ENCODE data around the gene SRRM2.

Gene SRRM2

DNA sequence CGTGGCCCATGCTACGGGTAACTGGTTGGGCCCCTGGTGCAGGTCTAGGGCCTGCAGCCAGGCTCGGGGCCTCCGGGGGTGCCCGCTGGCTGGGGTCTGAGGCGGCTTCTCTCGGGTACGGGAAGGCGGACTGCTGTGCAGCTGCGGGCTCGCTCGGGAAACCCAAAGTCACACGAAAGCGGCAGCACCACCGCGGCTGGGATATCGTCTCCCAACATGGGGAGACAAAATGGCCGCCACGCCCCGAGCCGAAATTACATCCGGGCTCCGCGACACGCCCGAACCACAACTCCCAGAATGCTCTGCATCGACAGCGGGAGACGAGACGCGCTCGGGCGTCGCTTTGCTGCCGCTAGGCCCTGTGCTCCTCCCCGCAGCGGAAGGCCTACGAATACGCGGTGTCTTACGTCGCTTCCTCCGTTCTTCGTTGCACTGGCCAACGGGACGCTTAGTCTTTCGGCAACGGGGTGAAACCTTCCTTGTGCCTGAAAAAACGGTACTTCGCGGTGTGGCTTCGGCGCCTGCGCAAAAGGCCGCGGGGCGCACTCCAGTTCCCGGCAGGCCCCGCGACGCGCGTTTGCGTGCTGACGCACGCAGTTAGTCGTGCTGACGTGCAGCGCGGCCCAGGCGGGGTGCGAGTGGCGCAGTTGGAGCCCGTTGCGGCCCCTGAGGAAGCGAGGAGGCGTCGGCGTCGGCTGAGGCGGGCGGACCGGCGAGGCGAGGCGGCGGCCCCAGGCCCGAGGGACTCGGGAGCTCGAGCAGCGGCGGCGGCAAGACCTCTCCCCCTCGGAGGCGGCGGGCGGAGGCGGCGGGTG is at the start of gene SRRM2:
SRRM2 (plus strand) TSS at position 604 of the 815 bp plus-strand sequence. CDS start 3,727 bp downstream, outside the sequence.
- peak; percentile 87 for DNase-seq (ENCODE audit: low read depth)

DNA sequence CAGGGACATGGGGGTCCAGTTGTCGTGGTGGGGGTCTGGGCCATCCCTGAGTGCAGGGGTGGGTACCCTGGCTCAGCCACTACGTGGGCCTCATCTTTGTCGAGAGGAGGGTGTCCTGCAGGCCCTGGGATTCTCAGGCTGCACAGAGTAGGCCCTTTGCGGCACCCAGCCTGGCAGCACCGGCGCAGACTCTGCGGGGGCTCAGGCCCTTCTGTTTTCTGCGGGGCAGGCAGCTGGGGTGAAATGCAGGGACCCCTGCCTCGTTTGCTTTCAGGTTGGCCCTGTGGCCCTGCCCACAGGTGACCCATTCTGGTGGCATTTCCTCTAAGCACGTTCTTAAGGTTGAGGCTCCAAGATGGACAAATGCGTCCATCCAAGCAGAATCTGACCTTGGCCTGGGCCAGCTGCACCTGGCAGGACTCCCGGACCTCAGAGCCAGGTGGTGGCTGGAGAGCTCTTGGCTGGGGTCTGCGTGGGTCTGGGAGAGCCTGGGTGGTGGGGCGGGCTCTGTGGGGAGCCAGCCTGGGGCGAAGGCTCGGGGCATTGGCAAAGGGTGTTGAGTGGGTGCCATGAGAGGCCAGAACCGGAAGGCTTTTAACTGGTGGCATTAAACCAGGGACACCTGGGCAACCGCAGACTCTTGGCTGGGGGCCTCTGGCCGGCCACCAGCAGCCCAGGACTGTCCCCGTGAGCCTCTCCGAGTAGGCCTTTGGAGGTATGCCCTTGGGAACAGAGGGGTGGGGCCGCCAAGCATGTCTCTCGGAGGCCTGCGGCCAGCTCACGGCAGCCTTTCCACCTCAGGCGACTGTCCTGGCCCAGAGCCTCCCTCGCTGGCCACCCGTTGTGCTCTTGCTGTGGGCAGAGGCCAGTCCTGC is 49.3 kb upstream of the SRRM2 start:
- DNase-seq (ENCODE audit: low read depth) = no peak

DNA sequence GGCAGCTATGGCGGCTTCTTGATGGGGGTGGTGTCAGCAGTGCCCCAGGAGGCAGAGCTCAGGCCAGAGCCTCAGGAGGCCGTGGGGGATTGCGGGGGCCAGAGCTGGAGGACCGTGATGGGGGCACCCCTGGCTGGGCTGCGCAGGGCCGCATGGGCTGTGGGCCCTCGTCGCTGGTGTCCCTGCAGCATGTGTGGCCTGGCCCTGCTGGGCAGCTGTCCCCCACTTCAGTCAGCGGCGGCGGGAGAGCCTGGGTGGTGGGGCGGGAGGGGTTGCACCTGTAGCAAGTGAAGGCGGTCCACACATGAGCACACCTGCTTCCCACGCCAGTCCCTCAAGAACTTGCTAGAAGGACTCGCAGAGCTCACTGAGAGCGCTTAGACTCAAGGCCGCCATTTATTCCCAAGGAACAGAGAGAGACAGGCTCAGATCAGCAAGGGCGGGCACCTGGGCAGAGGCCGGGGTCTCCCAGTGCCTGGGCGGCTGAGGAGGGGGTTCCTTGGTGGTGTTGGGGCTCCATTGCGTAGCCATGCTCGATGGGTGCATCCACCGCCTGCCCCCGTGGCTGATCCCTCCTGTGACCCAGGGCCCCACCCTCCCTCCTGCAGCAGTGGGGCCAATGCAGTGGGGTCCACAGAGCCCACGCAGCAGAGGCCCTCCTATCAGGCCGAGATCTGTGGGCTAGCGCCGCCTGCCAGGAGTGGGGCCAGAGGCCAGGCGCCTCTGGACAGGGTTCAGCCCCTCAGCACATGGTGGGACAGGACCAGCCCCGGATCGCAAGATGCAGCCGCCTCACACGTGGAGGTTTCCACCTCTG is 48.1 kb upstream of the SRRM2 start:
- DNase-seq (ENCODE audit: low read depth) = no peak

DNA sequence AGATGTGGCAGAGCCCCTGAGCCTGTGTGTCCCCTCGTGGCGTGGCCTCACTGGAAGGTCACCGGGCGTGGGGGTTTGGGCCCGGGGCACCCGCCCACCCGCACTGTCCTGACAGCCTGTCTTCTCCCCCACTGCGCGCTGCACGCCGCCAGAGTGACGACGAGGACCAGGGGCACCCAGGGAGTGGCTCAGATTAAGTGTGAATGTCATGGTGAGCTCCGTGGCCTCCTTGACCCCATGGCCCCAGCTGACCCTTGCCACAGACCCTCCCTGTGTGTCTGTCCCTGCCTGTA is 47.5 kb upstream of the SRRM2 start:
- no peak for DNase-seq (ENCODE audit: low read depth)

DNA sequence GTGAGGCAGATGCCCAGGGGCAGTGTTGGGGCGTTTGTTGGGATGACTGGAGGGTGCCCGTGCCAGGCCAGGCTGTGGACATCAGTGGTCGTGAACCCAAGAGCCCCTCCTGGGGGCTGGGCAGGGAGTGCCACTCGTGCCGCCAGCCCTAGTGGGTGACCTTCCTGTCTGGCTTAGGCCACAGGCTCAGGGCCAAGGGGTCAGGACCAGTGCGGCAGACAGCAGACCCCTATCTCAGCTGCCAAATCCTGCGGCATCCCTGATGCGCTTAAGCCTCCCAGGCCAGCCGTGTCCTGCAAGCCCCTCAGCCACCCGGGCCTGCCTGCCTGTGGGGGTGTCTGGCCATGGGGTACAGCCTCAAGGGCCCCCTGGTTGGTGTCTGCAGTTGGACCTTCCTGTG is 47.1 kb upstream of the SRRM2 start:
- DNase-seq (ENCODE audit: low read depth) = no peak

GRCh38 chr16:2706085-2706484 is 46.4 kb upstream of the SRRM2 start:
- DNase-seq (ENCODE audit: low read depth) = no peak

DNA sequence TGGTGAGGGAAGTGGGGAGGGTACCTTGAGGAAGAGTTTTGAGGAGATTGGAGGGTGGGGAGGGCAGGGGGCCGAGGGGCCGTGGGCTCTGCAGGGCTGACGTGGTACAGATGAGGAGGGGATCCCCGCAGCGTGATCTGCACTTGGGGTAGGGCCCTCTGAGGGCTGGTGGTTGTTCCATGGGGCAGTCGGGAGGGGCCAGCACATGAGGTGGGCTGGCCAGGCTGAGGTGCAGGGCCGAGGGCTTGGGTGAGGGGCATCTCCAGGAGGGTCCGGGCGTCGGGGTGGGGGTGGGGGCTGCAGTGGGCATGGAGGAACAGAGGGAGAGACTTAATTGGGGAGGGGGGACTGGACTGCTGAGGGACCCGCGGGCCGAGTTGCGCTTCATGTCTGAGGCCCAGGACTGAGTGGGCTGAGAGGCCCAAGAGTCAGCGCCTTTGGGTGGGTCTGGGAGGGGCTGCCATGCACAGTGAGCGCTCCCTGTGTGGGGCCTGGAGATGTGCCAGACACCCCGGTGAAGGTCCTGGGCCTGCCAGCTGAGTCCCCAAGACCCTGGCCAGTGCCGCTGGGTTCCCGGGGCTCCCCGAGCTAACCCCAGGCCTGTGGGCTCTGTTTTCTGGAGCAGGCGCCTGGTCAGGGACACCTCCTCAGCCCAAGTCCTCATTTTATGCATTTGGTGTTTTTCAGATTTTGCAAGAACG is 45.7 kb upstream of the SRRM2 start:
- DNase-seq (ENCODE audit: low read depth) = no peak

DNA sequence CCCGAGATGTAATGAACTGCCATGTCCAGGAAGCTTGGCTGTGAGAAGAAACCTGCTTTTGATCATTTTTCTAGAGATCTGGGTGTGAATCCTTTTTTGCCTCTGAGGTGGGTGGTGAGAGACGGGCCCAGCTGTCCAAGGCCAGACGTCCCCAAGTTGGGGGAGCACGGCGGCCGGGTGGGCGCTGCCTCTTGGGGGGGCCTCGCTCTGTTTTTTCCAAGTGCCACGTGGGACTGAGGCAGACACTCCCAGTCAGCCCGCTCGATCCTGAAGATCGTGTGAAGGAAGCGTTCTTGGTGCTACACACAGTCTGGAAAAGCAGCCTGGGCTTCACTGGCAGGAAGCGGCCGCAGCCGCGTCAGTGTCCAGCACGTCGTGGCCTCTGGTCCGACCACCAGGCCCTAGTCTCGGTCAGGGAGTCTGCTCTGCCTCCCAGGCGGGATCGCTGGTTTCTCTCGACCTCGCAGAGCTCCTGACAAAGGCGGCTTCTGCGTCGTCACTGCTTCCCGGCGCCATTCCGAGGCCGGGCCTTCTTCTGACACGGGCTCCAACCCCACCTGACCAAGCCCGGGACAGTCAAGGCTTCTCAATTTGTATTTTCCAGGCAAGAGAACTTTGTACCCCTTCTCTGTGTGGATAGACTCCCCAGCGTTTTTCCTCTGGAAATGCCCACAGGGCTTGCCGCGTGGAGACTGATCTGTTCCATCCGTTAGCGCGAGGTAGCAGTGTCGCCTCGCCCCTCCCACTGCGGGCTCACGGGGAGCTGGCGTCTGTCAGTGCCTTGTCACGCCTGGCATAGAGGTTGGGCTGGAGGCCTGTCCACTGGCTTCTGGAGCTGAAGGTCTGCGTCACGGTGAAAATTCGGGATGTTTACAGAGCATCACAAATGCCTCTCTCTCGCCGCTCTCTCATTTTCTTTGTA is 44.8 kb upstream of the SRRM2 start:
- no peak for DNase-seq (ENCODE audit: low read depth)

- no peak for DNase-seq (ENCODE audit: low read depth)
These were observed 44.2 kb upstream of the SRRM2 start for GRCh38 chr16:2708290-2708639.

- no peak for DNase-seq (ENCODE audit: low read depth)
These were observed 43.4 kb upstream of the SRRM2 start for GRCh38 chr16:2708955-2709587.

DNA sequence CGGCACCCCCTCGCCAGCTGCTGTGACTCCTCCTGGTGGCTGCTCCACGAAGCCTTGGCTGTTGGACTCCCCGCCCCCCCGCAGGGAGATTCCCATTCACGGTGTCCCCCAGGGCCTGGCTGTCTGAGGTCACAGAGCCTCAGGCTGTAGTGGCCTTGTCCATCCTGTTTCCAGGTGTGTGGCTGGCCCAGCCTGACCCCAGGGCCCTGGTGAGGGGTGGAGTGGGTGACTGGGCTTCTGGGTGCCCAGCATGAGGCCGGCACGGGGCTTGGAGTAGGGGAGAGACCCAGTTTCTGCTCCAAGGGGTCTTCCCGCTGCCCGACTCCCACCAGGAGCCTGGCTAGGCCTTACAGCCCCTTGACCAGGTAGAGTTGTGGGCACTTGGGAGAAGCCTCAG is 42.9 kb upstream of the SRRM2 start:
- no peak for DNase-seq (ENCODE audit: low read depth)

- no peak for DNase-seq (ENCODE audit: low read depth)
These were observed 42.3 kb upstream of the SRRM2 start for GRCh38 chr16:2710021-2710710.

DNA sequence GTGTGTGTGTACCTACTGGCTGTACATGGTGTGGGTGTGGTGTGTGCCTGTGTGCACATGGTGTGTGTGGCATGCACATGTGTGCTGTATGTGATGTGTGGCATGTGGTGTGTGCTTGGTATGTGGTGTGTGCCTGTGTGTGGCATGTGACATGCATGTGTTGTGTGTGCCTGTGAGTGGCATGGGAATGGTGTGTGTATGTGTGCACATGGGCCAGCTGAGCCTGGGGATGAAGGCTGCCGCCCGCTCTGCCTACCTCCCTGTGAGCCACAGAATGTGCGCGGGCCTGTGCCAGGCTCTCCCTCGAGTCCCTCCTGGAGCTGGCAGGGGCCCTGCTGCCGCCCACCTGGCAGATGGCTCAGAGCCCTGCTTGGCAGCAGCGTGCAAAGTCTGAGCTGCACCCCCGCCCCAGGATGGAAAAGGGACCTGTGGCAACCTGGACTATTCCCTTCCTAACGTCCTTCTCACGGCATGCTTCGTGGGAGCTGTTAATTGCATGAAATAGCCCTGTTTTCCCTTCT is 41.7 kb upstream of the SRRM2 start:
- DNase-seq (ENCODE audit: low read depth) = no peak

- no peak for DNase-seq (ENCODE audit: low read depth)
These were observed 40.9 kb upstream of the SRRM2 start for GRCh38 chr16:2711370-2712062.

GRCh38 chr16:2712063-2712441 is 40.4 kb upstream of the SRRM2 start:
- DNase-seq (ENCODE audit: low read depth) = no peak

DNA sequence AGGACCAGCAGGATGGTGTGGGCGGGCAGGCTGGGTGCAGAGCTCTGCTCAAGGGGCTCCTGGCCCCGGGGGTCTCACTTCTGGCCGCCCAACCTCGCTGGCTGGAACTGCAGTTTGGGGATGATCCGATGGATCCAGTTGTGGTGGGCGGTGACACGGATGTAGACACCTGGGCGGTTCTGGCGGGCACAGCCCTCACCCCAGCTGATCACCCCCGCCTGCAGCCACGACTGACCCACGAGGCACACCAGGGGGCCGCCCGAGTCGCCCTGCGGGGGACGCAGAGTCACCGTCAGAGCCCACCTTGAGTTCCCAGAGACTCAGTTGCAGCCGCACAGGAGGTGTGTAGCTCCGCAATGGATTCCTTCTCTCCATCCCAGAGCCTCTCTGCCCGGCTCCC is 39.9 kb upstream of the SRRM2 start:
- DNase-seq (ENCODE audit: low read depth) = no peak

- no peak for DNase-seq (ENCODE audit: low read depth)
These were observed 38.9 kb upstream of the SRRM2 start for GRCh38 chr16:2713523-2713922.

GRCh38 chr16:2713985-2714774 is 38.3 kb upstream of the SRRM2 start:
- DNase-seq (ENCODE audit: low read depth) = no peak
